ENCODE results near the gene FAM209B. TPM values are rescaled to one million over a fixed set of nuclear protein-coding genes. Genes with fewer than 3 reads are reported as not detected.
"Not testable (repeated sequence)": the region's sequence is repeated elsewhere in the genome, so short reads cannot be mapped to it uniquely, and the experiment has no call there.

FAM209B gene
- polyA plus RNA-seq (2013, experiment 1 of 2; ENCODE audit: insufficient read length) = 0.17 TPM
- polyA plus RNA-seq (2013, experiment 2 of 2; ENCODE audit: insufficient read length) = 0.43 TPM

- not testable (repeated sequence) for DNase-seq
These were observed at the start of gene FAM209B for GRCh38 chr20:56532946-56533345. Gene FAM209B, plus strand, starts transcription at chr20:56533246. Its CDS starts 96 bp downstream, at chr20:56533342.

- DNase-seq = no peak
These were observed 49.1 kb upstream of the FAM209B start for GRCh38 chr20:56483970-56484369.

DNA sequence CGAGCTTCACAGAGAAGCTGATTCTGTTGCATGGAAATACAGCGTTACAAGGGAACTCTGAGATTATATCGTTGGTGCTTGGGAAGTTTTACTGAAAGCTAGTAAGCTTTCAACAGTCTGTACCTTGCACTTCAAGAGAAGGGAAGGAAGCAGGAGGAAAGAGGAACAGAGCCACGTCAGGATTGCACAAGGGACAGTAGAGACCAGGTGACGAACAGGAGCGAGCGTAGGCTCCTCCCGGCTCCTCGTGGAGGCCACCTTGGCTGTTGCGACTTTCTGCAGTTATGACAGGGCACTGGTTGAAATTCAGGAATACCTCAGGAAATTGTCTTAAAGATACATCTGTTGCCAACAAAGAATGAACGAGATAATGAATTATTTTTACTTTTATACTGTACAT, 45.8 kb upstream of the FAM209B start:
- DNase-seq = no peak

GRCh38 chr20:56488566-56488965, 44.5 kb upstream of the FAM209B start:
- no peak for DNase-seq

DNA sequence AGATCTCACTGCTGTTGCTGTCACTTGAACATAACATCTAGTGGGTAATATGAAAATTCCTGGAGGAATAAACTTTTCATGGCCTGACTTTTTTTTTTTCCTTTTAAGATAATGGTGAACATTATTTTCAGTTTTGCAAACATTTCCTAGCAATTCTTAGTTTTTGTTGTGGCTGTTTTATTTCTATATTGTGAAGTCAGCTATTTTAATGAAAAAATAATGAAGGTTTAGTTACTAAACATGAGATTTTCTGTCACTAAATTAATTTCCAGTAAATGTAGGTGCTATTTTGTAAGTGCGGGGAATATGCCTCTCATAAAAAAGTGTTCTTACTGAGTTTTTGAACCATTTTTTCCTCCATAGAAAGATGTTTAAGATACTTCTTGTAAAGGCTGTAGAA, 31.9 kb upstream of the FAM209B start:
- DNase-seq = no peak

DNA sequence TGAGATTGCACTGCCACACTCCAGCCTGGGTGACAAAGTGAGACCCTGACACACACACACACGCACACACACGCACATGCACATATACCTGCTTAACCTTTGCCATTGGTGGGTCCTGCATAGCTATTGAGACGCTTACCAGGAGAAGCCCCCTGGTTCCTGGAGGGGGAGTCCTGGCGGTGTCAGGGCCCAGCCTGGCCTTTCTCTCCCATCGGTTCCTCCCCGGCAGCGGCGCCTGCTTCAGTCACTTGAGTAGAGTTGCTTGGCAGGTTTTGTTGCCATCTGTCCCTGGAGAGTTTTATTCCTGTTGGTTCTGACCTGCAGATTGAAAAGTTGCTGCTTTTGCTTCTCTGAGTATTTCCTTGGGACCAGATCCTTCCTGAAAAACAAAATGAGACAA, 29.1 kb upstream of the FAM209B start:
- no peak for DNase-seq

DNA sequence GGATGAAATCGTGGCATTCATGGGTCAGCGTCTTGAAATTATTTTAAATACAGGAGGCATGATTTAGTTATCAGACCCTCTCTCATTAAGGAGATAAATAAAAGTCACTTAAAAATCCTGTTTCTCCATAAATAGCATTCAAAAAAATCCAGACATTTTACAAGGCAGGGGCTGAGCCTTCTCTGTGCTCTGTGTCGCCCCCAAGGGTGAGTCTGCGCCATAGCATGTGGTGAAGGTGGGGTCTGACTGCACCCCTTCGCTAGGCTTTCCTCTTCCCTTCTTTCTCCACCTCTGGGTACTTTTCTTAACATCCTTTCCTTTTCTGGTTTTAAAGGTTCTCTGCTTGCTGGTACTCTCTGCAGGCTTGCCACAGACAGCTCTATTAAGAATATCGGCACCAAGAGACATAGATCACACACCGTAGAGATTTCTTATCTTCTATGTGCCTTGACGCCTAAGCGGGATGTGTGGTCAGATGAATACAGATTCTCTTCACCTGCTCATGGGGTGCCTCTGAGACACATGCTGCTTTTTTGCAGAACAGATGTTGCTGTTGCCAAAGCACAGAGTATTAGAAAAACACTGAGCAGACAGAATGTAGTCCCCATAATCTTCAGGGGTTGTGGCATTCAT, 28.6 kb upstream of the FAM209B start:
- DNase-seq = no peak

DNA sequence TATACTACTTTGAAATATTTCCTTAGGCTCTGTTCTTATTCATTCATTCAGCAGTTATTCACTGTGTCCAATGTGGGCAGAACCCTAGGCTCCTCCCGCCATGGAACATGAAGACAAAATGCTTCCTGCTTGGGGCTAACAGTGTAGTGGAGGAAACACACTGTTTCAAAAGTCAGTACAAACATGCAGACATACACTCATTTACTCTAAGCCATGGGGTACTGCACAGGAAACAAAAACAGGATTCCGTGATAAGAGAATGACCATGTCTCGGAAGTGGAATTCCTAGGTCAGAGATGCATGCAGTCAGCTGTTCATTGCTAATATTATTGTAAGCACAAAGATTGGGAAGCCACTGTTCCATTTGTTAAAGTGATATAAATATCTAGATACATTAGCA, 26.9 kb upstream of the FAM209B start:
- DNase-seq = no peak

GRCh38 chr20:56511926-56512325, 21.1 kb upstream of the FAM209B start:
- DNase-seq = no peak

DNA sequence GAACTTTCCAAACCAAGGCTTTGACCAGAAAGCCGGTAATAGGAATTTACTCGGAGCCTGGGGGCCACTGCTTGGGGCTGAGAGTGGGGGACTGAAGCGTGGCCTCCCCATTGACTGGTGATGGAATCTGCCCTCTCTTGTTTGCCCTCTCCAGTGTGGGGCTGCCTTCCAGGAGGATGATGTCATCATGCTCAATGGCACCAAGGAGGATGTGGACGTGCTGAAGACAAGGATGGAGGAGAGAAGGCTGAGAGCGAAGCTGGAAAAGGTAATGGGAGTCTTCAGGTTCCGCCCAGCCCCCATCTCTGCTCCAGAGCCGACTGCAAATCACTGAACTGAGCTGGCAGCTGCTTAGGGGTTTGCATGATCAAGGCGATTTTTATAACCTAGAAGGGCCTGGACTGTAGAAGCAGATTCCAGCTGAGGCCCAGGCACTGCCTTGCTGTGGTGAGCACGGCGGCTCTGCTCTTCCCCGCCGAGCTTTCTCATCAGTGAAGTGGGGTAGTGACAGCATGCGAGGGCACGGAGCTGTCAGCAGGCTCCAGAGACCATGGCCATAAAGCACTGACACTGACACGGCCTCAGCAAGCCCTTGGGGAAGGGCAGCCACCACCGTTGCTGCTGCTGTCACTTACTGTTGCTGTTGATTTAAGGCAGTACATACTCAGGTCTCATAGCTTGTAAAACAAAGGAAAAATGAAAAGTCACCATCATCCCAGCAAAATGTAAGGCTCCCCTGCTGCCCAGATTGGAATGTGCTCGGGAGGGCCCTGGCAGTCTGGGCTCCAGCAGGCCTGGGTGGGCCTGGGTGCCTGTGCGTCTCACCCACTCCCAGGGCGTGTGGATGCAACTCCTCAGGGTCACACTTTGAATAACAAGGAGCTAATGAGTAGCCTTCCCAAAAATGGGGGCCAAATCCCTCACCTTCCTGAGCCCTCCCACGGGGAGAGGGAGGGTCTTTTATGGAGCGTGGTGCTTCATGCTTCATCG, 19.6 kb upstream of the FAM209B start:
- DNase-seq = peak; percentile 6

DNA sequence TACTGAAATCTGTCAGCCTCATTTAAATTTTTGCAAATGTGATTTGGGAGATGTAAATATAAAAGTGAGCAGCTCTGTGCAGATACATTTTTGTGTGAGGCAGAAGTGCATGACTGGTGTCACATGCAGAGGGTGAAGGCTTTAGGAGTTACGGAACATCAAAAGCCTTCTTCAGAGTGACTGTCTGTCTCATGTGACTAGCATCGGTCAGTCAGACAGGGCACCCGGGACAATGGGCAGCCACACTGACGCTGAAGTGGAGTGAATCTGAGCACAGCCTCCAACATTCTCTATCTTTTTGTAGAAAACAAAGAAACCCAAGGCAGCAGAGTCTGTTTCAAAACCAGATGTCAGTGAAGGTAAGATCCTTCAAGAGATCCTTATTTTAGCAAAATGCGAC, 16.4 kb upstream of the FAM209B start:
- DNase-seq = no peak

GRCh38 chr20:56517211-56517610, 15.8 kb upstream of the FAM209B start:
- no peak for DNase-seq

DNA sequence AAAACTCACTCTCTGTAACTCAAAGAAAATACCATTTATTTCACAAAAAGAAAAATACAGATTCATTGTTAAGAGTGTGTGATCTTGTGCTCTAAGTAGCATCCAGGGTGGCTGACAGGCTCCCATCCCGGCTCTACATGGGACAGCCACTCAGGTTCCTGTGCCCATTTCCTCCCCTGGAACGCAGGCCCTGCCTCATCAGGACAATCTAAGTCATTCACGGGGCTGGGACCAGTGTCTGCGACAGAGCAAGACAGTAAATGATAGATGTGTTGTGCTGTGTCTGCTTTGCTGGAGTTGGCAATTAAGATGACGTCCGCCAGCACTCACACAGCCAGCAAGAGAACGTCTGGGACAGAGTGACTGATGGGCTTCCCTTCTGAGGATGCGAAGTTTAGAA, 15.4 kb upstream of the FAM209B start:
- no peak for DNase-seq

GRCh38 chr20:56518126-56518525, 14.9 kb upstream of the FAM209B start:
- DNase-seq = no peak

- DNase-seq = no peak
These were observed 14.2 kb upstream of the FAM209B start for GRCh38 chr20:56518721-56519398.

DNA sequence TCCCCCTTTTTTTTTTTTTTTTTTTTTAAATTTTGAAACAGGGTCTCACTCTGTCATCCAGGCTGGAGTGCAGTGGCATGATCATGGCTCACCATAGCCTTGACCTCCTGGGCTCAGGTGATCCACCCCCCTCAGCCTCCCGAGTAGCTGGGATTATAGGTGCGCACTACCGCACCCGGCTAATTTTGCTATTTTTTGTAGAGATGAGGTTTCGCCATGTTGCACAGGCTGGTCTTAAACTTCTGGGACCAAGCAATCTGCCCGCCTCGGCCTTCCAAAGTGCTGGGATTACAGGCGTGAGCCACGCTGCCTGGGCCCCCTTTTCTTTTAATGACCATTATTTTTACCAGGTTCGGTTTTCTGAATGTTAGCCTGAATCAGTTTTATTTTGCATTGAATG, 13.5 kb upstream of the FAM209B start:
- DNase-seq = no peak

- no peak for DNase-seq
These were observed 12.9 kb upstream of the FAM209B start for GRCh38 chr20:56520180-56520579.

GRCh38 chr20:56520746-56521354, 12.2 kb upstream of the FAM209B start:
- DNase-seq = not testable (repeated sequence)

DNA sequence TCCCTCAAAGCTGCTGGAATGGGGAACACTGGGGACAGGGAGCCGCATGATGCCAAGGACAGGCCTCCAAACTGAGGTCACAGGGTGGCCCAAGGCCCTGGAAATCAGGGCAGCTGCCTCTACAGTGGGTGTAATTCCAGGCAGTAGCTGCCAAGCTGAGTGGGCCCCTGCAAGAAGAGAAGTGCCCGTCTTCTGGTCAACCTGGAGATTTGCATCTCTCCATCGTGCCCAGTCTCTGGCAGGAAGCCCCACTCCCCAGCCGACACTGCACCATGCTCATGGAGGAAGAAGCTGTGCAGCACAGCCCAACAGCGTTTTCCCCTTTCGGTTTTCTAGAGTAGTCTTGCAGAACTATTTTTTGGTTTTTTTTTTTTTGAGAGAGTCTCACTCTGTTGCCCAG, 10.7 kb upstream of the FAM209B start:
- DNase-seq = no peak

GRCh38 chr20:56524444-56524843, 8.6 kb upstream of the FAM209B start, which contains the start of gene FAM209A:
Gene FAM209A, plus strand, starts transcription at chr20:56524744. Its CDS starts 65 bp downstream, at chr20:56524809.
- DNase-seq = not testable (repeated sequence)

DNA sequence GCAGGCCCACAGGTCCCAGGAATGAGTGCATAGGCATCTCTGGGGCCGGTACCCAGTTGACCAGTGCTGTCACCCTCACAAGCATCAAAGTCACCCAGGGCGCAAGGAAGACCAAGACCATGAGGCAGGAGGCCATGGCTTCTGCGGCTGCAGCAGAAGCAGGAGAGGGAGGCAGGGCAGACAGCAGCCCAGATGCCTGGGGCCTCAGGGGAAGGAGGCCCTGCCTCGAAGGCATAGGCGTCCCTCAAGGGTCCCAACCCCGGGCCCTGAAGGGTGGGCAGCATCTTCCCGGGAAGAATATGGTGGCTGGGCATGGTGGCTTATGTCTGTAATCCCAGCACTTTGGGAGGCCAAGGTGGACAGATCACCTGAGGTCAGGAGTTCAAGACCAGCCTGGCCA, 5.5 kb upstream of the FAM209B start:
- no peak for DNase-seq

- DNase-seq = no peak
These were observed 5.0 kb downstream of the FAM209B start for GRCh38 chr20:56537997-56538396.

- DNase-seq = peak; percentile 21
These were observed 7.4 kb downstream of the FAM209B start for GRCh38 chr20:56540415-56540814.
